CD4-positive, alpha-beta T cell treated with Interleukin-2 at 100 ng/mL for 4 hours (primary cell): ENCODE measurements around the gene COMMD1.
"Not testable (repeated sequence)": the region's sequence is repeated elsewhere in the genome, so short reads cannot be mapped to it uniquely, and the experiment has no call there.

Experiments
- DNase-seq: peaks from one replicate; pipeline ENCODE4 v3.0.0-alpha.2; 2020; ENCODE audit warnings: low spot score

Gene COMMD1

DNA sequence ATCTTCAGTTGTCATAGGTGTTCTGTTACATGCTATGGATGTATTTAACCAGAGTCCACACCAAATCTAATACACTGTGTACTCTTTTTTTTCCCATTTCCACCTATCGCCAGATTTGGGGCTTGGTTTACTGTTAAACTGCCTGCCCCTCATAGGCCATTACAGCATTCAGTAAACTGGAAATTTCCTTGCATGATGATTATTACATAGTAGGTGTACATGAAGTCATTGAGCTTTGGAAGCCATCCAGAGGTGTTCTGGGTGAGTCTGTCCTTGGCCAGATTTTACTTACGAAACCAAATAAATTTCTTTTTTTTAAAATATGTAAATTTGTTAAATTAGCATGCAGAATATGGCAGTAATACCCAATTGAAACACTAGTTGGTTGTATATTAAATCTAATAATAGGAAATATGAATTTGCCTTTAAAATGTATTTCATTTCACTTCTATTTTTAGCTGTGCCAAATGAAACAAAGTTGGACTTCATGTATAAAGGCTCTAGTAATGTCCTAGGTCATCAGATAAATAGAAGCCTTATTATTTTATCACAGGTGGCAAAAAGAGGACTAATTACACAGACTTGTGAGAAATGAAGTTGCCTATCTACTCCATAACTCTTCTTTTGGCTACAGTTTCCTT lies 60.7 kb downstream of the COMMD1 start:
- no peak for DNase-seq

DNA sequence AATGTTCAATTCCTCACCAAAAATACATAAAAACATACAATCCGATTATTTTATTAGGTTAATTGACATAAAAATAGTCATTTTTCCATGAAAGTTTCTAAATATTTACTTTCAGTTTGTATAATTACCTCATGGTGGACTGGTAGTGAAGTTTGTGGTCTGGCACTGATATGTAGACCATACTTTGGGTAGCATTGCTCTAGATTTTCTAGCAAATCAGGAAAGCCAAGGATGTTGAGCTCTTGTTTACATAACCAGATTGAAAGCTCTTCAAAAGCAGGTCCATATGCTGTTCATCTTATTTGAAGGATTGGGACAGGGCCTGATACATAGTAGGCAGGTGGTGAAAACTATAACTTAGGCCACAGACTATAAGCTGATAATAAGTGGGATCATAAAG lies 61.8 kb downstream of the COMMD1 start:
- no peak for DNase-seq

DNA sequence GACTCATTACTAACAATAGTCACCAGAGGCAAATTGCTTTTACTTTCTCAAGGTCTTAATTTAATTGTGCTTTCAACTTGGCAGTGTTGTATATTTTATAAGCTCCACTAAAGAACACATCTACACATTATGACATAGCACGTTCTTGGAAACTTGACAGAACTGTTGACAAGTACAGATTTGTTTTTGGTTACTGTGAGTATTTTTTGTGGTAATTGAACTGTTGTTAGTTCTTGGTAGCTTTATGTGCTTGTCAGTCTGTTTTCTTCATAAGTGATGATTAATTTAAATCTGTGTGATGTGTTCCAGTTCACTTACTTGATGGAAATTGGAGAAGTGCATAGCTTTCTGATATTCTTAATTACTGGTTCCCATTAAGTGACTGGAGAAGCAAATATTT lies 63.9 kb downstream of the COMMD1 start:
- DNase-seq: no peak

DNA sequence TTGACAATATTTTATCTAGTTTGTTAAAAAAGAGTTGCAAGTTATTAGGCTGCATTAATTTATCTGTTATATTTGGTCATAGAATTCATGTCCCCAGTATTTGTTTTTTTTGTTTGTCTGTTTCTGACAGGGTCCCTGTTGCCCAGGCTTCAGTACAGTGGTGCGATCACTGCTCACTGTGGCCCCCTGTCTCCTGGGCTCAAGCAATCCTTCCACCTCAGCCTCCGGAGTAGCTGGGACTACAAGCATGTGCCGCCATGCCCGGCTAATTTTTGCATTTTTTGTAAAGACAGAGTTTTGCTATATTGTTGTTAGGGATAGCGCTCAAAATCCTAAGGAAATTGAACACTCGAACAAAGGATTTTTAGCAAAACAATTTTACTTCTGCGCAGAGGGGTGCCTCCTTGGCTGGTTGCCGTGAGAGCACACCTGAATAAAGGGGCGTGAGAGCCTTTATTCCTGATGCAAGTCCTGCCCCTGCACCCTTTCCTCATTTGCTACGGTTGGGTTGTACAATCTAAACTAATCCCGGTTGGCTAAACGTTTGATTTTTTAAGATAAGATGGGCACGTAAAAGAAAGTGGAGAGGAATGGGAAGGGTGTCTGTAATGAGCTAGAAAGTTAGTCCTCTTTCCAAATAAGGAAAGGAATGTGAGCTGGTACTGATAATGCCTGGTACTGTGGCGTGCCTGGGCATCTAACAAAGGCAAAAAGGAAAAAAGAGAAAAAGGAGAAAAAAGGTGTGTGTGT lies 65.5 kb downstream of the COMMD1 start:
- no peak for DNase-seq

DNA sequence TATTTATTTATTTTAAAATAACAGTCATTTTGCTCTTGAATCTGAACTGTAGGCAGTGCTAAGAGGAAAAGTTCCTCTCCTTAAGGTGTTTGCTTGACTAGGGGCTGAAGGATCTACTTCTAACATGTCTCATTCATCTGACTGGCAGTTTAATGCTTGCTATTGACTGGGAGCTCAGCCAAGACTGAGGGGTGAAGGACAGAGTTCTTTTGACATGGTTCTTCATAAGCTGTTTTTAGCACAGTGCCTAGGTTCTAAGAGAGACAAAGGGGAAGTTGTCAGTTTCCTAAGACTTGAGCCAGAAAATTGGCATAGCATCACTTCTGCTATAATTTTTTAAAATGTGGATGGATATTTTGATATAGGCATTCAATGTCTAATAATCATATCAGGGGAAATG lies 73.0 kb downstream of the COMMD1 start:
- no peak for DNase-seq

DNA sequence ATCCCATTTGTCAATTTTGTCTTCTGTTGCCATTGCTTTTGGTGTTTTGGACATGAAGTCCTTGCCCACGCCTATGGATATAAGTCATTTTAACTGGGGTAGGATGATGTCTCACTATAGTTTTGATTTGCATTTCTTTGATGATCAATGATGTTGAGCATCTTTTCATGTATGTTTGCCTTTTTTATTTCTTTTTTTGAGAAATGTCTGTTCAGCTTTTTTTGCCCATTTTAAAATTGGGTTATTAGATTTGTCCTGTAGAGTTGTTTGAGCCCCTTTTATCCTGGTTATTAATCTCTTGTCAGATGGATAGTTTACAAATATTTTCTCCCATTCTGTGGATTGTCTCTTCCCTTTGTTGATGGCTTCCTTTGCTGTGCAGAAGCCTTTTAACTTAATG lies 75.3 kb downstream of the COMMD1 start:
- no peak for DNase-seq

DNA sequence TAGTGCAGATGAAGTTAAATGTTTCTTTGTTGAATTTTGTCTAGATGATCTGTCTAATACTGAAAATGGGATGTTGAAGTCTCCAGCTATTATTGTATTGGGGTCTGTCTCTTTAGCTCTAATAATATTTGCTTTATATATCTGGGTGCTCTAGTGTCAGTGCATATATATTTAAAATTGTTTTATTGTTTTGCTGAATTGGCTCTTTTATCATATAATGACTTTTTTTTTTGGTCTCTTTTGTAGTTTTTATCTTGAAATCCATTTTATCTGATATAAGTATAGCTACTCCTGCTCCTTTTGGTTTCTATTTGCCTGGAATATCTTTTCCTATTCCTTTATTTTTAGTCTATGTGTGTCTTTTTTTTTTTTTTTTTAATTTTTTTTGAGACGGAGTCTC lies 79.2 kb downstream of the COMMD1 start:
- DNase-seq: no peak

DNA sequence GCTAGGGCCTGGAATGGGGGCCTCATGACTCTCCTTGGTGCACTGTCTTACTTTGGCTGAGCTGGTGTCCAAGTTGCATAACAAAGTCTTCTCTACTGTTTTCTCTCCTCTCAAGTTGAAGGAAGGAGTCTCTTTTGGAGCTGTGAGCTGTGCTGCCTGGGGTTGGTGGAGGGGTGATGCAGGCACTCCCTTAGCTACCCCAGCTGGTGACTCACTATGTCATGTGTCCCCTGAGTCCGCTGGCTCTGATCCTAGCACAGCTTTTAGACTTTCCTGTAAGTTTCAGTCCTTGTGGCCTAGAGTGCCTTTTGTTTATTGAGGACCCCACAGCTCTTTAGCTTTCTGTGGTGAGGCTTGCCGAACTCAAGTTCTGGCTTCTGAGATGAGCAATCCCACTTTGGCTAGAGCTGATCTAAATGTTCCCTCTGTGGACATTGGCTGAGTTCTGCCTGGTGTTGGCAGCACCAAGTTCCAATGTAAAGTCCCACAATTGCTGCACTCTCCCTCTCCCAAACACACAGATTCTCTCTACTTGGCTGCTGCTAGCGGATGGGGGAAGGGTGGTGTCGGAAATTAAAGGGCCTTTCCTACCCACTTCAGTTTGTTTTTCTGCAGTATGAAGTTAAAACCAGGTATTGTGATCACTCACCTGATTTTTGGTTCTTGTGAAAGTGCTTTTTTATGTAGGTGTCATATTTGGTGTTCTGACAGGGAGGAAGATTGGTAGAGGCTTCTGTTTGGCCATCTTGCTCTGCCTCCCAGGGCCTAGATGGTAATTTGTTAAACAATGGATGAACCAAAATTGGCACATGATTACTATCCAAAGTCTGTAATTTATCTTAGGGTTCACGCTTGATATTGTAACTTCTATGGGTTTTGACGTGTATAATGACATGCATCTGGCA lies 83.2 kb downstream of the COMMD1 start:
- no peak for DNase-seq

DNA sequence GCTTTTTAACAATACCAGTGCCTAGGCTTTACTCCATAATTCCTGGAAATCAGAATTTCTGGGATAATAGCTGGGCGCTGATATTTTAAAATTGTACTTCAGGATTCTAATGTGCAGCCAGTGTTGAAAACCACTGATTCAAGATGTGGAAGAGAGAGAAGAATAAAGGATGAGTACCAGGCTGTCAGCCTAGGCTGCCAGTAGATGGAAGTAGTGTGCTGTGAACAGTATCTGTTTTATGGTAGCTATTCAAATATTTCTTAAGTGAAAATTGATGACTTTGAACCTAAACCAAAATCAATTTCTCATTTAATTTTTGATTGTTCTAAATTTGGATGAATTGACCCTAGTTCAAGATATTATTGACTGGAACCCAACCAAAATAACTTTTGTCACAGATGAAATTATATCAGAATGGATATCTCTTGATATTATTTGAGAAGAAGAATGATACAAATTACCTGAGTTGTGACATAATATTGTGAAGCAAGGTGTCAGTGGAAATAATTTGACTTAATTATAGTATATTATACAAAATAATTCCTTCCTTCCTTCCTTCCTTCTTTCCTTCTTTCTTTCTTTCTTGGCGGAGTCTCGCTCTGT lies 88.0 kb downstream of the COMMD1 start:
- DNase-seq: peak; percentile 24

DNA sequence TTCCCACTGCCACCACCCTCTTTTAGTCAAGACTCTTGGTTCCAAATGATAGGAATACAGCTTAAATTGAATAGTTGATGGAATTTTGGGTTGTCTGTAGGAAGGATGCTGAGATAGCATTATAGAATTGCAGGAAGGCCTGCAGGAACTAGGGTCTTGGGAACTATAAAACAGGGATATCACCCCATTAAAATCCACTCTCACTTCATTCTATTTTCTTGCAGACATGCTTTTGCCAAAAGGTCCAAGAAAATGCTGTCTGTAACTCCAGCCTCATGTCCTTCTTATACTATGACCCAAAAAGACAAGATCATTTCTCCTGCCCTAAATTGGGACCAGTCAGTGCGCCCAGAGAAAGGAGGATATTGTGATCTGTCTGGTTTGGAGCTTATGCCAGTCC lies 89.1 kb downstream of the COMMD1 start:
- no peak for DNase-seq

DNA sequence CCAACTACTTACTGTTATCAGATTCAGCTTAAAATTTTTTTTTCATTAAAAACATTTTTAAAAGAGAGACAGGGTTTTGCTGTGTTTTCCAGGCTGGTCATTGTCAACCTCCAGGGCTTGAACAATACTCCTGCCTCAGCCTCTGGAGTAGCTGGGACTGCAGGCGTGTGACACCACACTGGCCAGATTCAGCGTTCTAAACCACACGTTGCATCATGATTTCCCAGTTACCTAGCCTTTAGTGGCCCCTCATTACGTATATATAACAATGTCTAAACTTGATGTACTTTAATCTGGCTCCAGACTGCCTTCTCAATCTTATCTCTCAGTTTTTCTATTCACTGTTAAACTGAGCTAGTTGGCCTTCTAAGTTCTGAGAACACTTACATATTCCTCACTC lies 89.6 kb downstream of the COMMD1 start:
- DNase-seq: no peak

DNA sequence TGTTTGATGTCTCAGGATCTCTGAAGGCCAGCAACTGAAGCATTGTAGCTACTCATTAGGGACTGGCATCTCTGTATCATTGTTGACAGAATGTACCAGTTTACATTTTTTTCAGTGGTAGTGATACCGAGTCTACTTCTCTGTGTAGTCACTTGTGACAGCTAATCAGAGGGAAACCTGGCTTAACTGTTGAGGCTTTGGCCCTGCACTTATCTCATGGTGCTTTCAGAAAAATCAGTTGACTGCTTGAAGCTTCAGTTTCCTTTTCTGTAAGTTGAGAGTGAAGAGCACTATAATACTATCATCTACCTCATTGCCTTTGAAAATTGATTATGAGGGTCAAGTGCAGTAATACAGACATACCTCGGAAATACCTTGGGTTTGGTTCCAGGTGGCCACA lies 90.0 kb downstream of the COMMD1 start:
- DNase-seq: no peak

DNA sequence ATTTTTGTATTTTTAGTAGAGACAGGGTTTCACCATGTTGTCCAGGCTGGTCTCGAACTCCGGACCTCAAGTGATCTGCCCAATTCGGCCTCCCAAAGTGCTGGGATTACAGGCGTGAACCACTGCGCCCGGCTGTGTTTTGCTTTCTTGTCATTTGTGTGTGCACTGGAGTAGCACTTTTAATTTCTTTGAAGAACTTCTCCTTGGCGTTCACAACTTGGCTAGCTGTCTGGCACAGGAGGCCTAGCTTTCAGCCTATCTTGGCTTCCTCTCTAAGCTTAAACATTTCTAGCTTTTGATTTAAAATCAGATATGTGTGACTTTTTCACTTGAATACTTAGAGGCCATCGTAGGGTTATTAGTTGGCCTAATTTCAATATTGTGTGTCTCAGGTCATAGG lies 93.0 kb downstream of the COMMD1 start:
- DNase-seq: no peak

DNA sequence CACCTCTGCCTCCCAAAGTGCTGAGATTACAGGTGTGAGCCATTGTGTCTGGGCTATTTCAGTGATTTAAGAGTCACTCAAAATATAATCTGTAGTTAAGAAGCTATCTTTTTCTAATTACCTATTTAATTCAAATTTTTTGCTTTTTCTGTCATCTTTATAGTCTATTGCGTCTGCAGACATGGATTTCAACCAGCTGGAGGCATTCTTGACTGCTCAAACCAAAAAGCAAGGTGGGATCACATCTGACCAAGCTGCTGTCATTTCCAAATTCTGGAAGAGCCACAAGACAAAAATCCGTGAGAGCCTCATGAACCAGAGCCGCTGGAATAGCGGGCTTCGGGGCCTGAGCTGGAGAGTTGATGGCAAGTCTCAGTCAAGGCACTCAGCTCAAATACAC lies 95.1 kb downstream of the COMMD1 start:
- no peak for DNase-seq

DNA sequence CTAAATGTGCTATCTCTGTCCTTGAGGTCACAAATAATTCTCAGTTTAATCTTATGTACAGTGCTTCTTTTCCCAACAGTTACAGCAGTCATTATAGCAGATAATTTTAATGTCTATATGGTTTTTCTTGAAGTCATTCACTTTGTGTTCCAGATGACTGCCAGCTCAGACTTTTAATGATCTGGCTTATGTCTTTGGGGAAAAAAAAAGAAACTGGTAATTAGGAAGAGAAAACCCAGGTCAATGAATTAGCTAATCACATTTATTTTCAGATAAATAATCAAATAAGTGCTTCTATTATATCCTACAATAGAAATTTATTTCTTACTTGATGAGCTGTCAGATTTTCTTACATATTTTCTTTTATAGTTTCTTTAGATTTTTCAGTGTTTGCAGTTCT lies 96.0 kb downstream of the COMMD1 start:
- no peak for DNase-seq

DNA sequence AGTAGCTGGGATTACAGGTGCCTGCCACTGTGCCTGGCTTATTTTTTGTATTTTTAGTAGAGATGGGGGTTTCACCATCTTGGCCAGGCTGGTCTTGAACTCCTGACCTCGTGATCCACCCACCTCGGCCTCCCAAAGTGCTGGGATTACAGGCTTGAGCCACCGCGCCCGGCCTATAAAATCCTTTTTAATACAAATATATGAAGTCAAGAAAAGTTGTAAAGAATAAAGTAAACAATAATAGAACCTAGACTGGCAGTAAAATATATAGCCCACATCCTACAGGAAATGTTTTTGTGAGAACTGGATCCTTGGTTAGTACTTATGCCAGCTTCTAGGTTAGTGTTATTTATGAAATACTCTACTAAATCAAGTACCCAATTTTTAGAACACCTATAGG lies 99.0 kb downstream of the COMMD1 start:
- not testable (repeated sequence) for DNase-seq

DNA sequence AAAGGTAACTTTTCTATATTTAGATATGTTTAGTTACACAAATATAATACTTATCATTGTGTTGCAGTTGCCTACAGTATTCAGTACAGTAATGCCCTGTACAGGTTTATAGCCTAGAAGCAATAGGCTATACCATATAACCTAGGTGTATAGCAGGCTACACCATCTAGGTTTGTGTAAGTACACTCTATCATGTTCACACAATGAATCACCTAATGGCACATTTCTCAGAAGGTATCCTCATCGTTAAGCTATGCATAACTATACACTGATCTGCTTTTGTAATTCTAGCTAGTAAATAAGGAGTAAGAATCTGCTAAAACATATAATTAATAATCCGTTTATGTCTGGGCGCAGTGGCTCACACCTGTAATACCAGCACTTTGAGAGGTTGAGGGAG lies 102.1 kb downstream of the COMMD1 start:
- no peak for DNase-seq

DNA sequence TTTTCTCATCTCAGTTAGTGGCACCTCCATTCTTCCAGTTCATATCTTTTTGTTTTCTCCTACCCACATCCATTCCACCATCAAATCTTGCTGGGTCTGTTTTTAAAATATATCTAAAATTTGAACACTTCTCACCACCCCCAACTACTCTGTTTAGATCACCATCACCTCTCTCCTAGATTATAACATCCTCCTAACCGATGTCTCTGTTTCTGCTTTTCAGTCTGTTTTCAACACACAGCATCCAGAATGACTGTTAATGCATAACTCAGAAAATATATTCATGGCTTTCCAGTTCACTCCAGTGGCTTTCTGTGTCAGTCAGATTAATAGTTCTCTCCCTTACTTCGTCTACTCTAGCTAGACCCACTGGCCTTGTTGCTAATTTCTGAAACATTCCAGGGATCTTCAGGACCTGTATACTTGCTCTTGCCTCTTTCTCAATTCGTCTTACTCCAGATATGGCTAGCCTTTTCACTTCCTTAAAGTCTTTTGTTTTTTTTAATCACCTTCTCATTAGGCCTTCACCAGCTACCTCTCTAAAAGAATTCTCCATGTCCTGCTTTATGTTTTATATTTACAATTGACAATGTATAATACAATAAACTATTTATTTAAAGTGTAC lies 105.3 kb downstream of the COMMD1 start:
- no peak for DNase-seq

DNA sequence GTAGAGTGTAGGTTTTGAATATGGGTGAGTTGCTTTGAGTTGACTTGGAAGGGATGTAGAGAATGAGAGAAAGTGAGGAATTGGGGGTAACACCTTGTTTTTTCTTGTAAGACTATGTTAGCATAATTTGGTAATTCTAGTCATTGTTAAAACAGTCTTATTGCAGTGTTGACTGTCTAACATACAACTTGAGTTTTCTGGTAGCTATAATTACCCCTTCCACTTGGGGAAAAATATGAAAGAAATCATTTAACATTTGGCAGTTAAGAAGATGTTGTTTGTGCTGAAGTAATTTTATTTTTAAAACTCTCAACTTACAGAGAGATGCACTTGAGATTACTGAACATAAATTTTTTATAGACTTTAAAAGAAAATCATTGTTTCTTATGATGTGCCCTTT lies 108.2 kb downstream of the COMMD1 start:
- DNase-seq: no peak

DNA sequence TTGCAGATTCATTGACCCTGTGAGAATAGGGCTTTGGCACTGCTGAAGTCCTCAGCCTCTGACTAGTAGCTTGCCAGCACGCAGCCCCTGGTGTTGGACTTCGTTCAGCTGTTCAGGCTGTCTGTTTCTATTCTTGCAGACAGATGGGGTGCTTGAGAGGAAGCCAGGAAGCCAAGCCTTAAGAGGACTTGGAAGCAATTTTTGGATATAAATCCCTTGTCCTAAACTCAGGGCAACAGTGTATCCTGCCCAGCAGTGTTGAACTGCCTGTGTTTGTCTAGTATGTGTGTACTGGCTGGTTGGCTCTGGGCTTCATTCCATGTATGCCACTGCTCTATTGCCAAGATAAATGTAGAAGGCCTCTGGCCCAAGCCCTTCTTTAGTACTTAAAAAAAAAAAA lies 108.6 kb downstream of the COMMD1 start:
- no peak for DNase-seq

DNA sequence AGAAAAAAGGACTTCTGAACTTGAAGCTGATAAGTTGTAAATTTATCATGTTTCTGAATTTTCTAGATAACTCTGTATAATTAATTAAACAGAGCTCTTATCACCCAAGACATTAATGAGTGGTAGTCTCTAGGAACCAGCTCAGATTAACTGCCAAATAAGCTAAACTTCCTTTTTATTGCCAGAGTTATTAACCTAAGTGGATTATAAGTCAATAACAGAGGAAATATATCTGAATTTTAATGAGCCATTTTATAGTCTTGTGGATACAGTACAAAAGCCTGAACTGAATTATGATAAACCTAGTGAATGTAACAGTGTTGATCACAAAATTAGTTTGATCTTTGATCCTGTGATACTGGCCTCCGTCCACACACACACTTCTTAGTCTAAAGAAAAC lies 111.5 kb downstream of the COMMD1 start:
- no peak for DNase-seq

DNA sequence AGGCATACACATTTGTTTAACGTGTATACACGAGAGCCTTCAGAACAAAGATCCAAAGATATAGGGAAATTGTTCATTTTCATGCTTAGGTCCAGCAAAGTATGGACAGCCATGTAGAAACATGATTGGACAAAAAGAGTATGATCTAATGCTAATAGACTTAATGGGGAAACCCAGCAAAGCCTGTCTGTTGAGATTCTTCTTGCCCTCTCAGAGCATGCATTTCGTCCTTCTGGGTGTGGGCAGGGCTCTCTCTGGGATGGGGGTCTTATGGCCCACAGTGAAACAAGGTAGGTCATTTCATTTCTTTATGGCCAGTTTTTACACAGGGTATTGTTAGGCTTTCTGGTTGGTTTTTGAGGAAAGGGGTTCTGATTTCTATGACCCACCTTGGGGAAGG lies 124.4 kb downstream of the COMMD1 start:
- DNase-seq: no peak
